Fibroblast of lung (primary cell): ENCODE measurements around the gene UBE2E2. TPM values are rescaled to one million over a fixed set of nuclear protein-coding genes. Genes with fewer than 3 reads are reported as not detected.
A peak's percentile ranks its signal among the peaks of the same experiment; 100 is the strongest.

Source experiments
- DNase-seq, 2 donors: peaks; one replicate each; pipeline versions ENCODE4 v3.0.0 to v3.0.0-alpha.2; 2010; ENCODE audit warnings: low read depth in 2 of 2
- H2AFZ ChIP-seq: 2 replicates; pipeline ENCODE4 v1.5.1; 2012; ENCODE audit warnings: low read length, control low read depth, inconsistent platforms
- H3K27ac ChIP-seq: 2 replicates; pipeline ENCODE4 v1.5.1; 2011; ENCODE audit warnings: low read length, control low read depth; ENCODE audit not compliant: insufficient read depth
- H3K27me3 ChIP-seq: 2 replicates; pipeline ENCODE4 v1.5.1; 2011; ENCODE audit warnings: mild to moderate bottlenecking, low read length; ENCODE audit not compliant: control insufficient read depth, insufficient read depth
- H3K36me3 ChIP-seq: 2 replicates; pipeline ENCODE4 v1.5.1; 2011; ENCODE audit warnings: low read length; ENCODE audit not compliant: control insufficient read depth, insufficient read depth
- H3K4me1 ChIP-seq: 2 replicates; pipeline ENCODE4 v1.5.1; 2011; ENCODE audit warnings: low read length; ENCODE audit not compliant: control insufficient read depth, insufficient read depth; ENCODE audit errors: extremely low read depth
- H3K4me2 ChIP-seq: 2 replicates; pipeline ENCODE4 v1.5.1; 2011; ENCODE audit warnings: low read length, control low read depth; ENCODE audit not compliant: insufficient read depth; ENCODE audit errors: extremely low read depth
- H3K4me3 ChIP-seq, 4 experiments: fragments of 200-600 bp in 1 of 4; sonication (generic) in 1 of 4; replicated peaks in 1 of 4; 2 replicates each; pipeline ENCODE4 v1.5.1; 2011 to 2016; ENCODE audit warnings: low read length in 4 of 4, low read depth in 3 of 4, mild to moderate bottlenecking in 3 of 4, control low read depth in 2 of 4, inconsistent platforms in 1 of 4, mixed read lengths in 1 of 4; ENCODE audit not compliant: insufficient read depth in 1 of 4; ENCODE audit errors: control extremely low read depth in 1 of 4
- H3K79me2 ChIP-seq: 2 replicates; pipeline ENCODE4 v1.5.1; 2012; ENCODE audit warnings: mild to moderate bottlenecking, low read length, inconsistent platforms; ENCODE audit not compliant: control insufficient read depth, insufficient read depth
- H3K9ac ChIP-seq: 2 replicates; pipeline ENCODE4 v1.5.1; 2011; ENCODE audit warnings: mild to moderate bottlenecking, low read length, control low read depth; ENCODE audit not compliant: insufficient read depth
- H3K9me3 ChIP-seq: 2 replicates; pipeline ENCODE4 v1.5.1; 2012; ENCODE audit warnings: low read depth, low read length; ENCODE audit not compliant: control insufficient read depth, insufficient read depth
- H4K20me1 ChIP-seq: 2 replicates; pipeline ENCODE4 v1.5.1; 2011; ENCODE audit warnings: low read length; ENCODE audit not compliant: control insufficient read depth, insufficient read depth; ENCODE audit errors: extremely low read depth
- CTCF ChIP-seq, 2 donors: IDR thresholded peaks in 1 of 2; conservative IDR thresholded peaks in 1 of 2; 1 replicate in 1 of 2; 2 replicates in 1 of 2; pipeline ENCODE4 v1.5.1; 2011 to 2012; ENCODE audit warnings: low read length in 2 of 2, control low read depth in 1 of 2, inconsistent platforms in 1 of 2, low read depth in 1 of 2, mild to moderate bottlenecking in 1 of 2
- EZH2 ChIP-seq: IDR thresholded peaks from 2 replicates; pipeline ENCODE4 v1.5.1; 2012; ENCODE audit warnings: low read length, control low read depth, mild to moderate bottlenecking; ENCODE audit errors: missing control alignments
- polyA plus RNA-seq, 2 donors: library from polyadenylated mRNA; depleted of rRNA in 1 of 2; stranded (reverse) in 1 of 2; unstranded in 1 of 2; fragments of >200 nt; gene quantifications; 2 replicates each; pipeline ENCODE4 v1.2.1, GENCODE V29; 2011 to 2012; ENCODE audit warnings: missing spikeins in 1 of 2
- total RNA-seq: library from RNA; depleted of rRNA; stranded (reverse); fragments of >200 nt; gene quantifications from 2 replicates; pipeline ENCODE4 v1.2.1, GENCODE V29; 2014

Gene UBE2E2
- total and polyA plus RNA-seq, 2 donors (not counting 1 experiment from before 2014, with no cell fraction given), result 79.8 to 127 TPM

GRCh38 chr3:23183731-23184130 is 19.4 kb upstream of the UBE2E2 start:
- peak; percentile 53 to 69 for DNase-seq
- TF ChIP-seq EZH2 (no peak), CTCF (conservative IDR thresholded peaks at IDR 0.05 in 1 of 2, IDR thresholded peaks at IDR 0.05 in 1 of 2; ENCODE audit: low read depth in 1 of 2, low read length in 2 of 2) (peak; percentile 37 to 67)
- H3K27ac ChIP-seq, result no peak overlapping the region
- no peak overlapping the region for H3K4me3 ChIP-seq
- no peak overlapping the region for H3K4me2 ChIP-seq
- H3K36me3 ChIP-seq, result no peaks in the 10 kb centered on the region
- H3K9me3 ChIP-seq, result no peaks in the 10 kb centered on the region
- no peak overlapping the region for H2AFZ ChIP-seq
- no peaks in the 10 kb centered on the region for H3K79me2 ChIP-seq
- H3K9ac ChIP-seq, result no peak overlapping the region
- H3K4me1 ChIP-seq, result no peaks in the 10 kb centered on the region
- H4K20me1 ChIP-seq, result no peaks in the 10 kb centered on the region
- no peaks in the 10 kb centered on the region for H3K27me3 ChIP-seq

GRCh38 chr3:23185861-23186260 is 17.3 kb upstream of the UBE2E2 start:
- no peak overlapping the region for H2AFZ ChIP-seq
- DNase-seq, result no peak
- no peak overlapping the region for H3K9ac ChIP-seq
- H3K27me3 ChIP-seq, result no peaks in the 10 kb centered on the region
- no peak overlapping the region for H3K4me3 ChIP-seq
- no peaks in the 10 kb centered on the region for H3K4me1 ChIP-seq
- H3K79me2 ChIP-seq, result no peaks in the 10 kb centered on the region
- no peaks in the 10 kb centered on the region for H4K20me1 ChIP-seq
- H3K27ac ChIP-seq, result no peak overlapping the region
- TF ChIP-seq EZH2, result no peak
- no peak for TF ChIP-seq CTCF (conservative IDR thresholded peaks at IDR 0.05 in 1 of 2, IDR thresholded peaks at IDR 0.05 in 1 of 2; ENCODE audit: low read depth in 1 of 2, low read length in 2 of 2)
- no peaks in the 10 kb centered on the region for H3K36me3 ChIP-seq
- H3K4me2 ChIP-seq, result no peak overlapping the region
- H3K9me3 ChIP-seq, result no peaks in the 10 kb centered on the region

- TF ChIP-seq CTCF (conservative IDR thresholded peaks at IDR 0.05 in 1 of 2, IDR thresholded peaks at IDR 0.05 in 1 of 2; ENCODE audit: low read depth in 1 of 2, low read length in 2 of 2) (no peak), EZH2 (no peak)
- H3K79me2 ChIP-seq, result no peaks in the 10 kb centered on the region
- no peaks in the 10 kb centered on the region for H4K20me1 ChIP-seq
- no peak overlapping the region for H3K9ac ChIP-seq
- DNase-seq, result no peak
- no peaks in the 10 kb centered on the region for H3K4me1 ChIP-seq
- H2AFZ ChIP-seq, result no peak overlapping the region
- no peak overlapping the region for H3K4me2 ChIP-seq
- H3K9me3 ChIP-seq, result no peaks in the 10 kb centered on the region
- H3K36me3 ChIP-seq, result no peaks in the 10 kb centered on the region
- no peak overlapping the region for H3K4me3 ChIP-seq
- no peaks in the 10 kb centered on the region for H3K27me3 ChIP-seq
- no peak overlapping the region for H3K27ac ChIP-seq
These were observed 13.9 kb upstream of the UBE2E2 start for GRCh38 chr3:23189187-23189586.
